Ovary (tissue), 3 donors: ENCODE results near the gene SPEG.

Source experiments
- POLR2A ChIP-seq: fragments of 450-650 bp; IDR thresholded peaks from one replicate; pipeline ENCODE4 v1.6.1; 2017; ENCODE audit warnings: antibody characterized with exemption, mild to moderate bottlenecking, moderate library complexity
- TF ChIP-seq, protein P1 (sequence below), 3 donors: fragments of 450-650 bp in 2 of 3; fragments of 200-600 bp in 1 of 3; IDR thresholded peaks; one replicate each; pipeline versions ENCODE4 v1.5.1 to v1.8.0; 2016 to 2022; ENCODE audit warnings: antibody characterized with exemption in 3 of 3, mild to moderate bottlenecking in 1 of 3
- donor health status: DM: no; HTN: no; CAD: no.

DNA sequence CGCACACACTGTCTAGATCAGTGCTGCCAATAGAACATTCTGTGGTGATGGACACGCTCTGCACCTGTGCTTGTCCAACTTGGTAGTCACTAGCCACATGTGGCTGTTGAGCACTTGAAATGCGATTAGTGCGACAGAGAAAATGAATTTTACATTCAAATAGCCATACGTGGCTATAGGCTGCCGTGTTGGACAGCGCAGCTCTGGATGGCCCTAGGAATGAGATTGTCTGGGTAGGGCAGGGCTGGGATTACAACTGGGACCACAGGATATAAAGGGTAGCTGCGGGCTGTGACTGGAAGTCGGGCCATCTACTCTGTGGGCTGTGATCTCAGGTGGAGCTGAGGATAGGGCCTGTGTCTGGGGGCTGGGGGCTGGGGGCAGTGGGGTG, 84.9 kb downstream of the SPEG start:
- TF ChIP-seq, protein P1, sequence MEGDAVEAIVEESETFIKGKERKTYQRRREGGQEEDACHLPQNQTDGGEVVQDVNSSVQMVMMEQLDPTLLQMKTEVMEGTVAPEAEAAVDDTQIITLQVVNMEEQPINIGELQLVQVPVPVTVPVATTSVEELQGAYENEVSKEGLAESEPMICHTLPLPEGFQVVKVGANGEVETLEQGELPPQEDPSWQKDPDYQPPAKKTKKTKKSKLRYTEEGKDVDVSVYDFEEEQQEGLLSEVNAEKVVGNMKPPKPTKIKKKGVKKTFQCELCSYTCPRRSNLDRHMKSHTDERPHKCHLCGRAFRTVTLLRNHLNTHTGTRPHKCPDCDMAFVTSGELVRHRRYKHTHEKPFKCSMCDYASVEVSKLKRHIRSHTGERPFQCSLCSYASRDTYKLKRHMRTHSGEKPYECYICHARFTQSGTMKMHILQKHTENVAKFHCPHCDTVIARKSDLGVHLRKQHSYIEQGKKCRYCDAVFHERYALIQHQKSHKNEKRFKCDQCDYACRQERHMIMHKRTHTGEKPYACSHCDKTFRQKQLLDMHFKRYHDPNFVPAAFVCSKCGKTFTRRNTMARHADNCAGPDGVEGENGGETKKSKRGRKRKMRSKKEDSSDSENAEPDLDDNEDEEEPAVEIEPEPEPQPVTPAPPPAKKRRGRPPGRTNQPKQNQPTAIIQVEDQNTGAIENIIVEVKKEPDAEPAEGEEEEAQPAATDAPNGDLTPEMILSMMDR (IDR thresholded peaks at IDR 0.05), result no peak
- TF ChIP-seq POLR2A, result no peak
